Fibroblast of gingiva (primary cell): Measurements from ENCODE around the gene ART1.
"Not testable (repeated sequence)": the region's sequence is repeated elsewhere in the genome, so short reads cannot be mapped to it uniquely, and the experiment has no call there.

Source experiments
- DNase-seq: peaks from one replicate; pipeline ENCODE4 v3.0.0-alpha.2; 2011; ENCODE audit warnings: low read depth

The ART1 gene

GRCh38 chr11:3644817-3645235, at the start of gene ART1:
Gene ART1 (plus strand): TSS chr11:3645128. CDS start chr11:3659214, 14,086 bp downstream.
- no peak for DNase-seq

- not testable (repeated sequence) for DNase-seq
Observed at GRCh38 chr11:3597743-3598142, 47.2 kb upstream of the ART1 start.

DNA sequence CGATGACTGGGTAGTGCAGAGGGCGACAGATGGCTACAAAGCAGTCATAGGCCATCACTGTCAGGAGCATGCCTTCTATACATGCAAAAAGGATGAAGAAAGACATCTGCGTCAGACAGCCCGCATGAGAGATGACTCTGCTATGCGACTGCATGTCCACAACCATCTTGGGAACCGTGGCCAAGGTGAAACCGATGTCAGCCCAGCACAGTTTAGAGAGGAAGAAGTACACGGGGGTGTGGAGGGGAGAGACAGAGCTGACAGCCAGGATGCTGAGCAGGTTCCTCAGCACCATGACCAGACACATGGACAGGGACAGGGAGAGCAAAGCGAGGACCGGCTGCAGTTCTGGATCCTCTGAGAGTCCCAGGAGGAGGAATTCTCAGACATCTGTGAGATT, 44.7 kb upstream of the ART1 start:
- DNase-seq: not testable (repeated sequence)

DNA sequence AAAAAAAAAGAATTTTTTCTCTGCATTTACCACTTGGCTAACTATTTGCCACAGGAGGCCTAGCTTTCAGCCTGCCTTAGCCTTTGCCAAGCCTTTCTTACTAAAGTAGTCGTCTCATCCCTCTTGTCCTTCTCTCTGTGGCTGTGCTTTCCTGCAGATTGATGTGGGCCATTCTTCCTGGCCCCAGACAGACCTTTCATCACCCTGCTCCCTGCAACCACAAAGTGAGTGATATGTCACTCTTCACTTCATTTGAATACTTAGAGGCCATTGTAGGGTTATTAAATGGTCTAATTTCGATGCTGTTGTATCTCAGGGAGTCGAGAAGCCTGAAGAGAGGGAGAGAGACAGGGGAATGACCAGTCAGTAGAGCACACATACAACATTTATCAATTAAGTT, 40.8 kb upstream of the ART1 start:
- no peak for DNase-seq

GRCh38 chr11:3605283-3605662, 39.7 kb upstream of the ART1 start:
- no peak for DNase-seq

- no peak for DNase-seq
Observed at GRCh38 chr11:3605771-3606203, 39.1 kb upstream of the ART1 start.

DNA sequence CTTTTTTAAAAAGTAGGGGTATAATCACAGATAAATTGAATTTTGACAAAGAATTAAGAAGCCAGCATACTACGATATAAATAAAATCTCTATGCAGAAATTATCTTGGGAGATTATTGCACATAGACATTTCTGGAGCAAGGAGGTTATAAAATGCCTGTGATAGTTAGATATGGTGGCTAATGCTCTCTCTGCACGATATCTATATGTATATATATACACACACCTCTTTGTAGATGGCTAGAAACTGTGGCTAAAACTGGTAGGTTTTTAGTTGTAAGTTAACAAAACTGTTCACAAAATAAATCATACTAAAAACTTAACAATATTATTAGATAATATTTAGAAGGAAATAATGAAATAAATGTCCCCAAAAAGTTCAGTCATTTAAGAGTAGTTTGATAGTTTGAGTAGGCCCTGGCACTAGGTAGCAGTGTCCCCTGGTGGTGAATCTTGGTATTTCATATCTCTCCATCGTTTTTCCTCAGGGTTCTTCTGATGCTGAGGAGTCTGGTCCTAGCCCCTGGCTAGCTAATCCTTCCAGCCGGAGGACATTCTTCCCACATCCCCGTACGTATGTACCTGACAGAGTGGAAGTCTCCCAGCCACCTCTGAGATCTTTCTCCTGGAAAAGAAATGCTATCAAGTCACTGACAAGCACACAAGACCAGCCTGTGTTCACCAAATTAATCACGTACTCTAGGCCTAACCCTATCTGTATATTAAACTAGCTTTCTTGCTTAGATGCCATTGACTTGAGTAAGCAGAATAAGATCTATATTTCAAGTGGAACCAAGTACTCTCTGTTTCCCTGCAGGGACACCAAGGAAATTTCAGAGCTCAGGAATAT, 35.3 kb upstream of the ART1 start:
- DNase-seq: no peak

- no peak for DNase-seq
Observed at GRCh38 chr11:3610846-3611245, 34.1 kb upstream of the ART1 start.

GRCh38 chr11:3611976-3612678, 32.8 kb upstream of the ART1 start:
- DNase-seq: no peak

DNA sequence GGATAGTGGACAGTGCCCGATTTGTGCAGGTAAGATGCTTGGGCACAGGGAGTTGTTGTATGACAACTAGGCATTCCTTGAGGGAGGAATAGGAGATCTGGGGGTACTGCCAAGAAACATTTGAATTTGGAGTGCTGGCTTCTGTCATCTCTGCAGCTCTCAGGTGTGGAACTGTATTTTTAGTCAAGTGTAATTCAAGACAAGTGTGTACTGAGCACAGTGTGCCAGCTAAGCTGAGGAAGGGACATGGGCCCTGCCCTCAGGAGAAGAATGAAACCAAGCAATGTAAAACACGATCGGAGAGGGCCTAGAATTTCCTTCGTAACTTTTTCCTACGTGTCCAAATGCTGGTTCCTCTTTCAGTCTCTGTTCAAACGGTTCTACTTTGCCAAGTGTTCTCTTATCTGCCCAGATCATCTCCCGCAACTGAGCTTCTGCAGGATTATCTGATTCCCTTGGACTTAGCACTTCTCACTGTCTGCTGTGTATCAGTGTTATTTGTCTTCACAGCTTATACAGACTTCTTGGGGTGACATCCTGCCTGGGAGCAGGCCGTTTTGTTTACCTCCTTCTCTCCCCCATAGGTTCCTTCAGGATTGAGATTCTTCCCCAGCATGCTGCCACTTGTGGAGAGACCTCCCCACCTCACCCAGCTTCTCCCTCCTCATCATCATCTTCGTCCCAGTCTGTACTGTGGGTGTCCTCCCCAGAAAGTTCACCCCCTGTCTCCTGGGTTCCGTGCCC, 30.8 kb upstream of the ART1 start:
- no peak for DNase-seq

GRCh38 chr11:3614742-3615171, 30.2 kb upstream of the ART1 start:
- no peak for DNase-seq

DNA sequence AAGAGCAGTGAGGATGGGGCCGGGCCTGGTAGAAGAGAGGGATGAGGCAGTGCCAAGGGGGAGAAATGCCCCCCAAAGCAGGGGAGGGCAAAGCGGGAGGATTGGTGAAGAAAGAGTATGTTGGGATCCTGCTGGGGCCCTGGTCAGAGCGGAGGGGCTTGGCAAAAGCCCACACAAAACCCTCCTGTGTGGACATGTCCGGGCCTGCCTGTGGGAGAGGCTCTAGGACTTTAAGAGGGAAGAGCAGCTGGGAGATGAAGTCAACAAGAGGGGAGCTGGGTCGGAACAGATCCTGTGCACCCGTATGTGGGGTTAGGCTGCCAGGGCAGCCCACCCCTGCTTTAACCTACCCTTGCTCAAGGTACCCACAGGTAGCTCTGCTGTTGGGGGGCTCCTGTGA, 28.9 kb upstream of the ART1 start:
- DNase-seq: no peak

DNA sequence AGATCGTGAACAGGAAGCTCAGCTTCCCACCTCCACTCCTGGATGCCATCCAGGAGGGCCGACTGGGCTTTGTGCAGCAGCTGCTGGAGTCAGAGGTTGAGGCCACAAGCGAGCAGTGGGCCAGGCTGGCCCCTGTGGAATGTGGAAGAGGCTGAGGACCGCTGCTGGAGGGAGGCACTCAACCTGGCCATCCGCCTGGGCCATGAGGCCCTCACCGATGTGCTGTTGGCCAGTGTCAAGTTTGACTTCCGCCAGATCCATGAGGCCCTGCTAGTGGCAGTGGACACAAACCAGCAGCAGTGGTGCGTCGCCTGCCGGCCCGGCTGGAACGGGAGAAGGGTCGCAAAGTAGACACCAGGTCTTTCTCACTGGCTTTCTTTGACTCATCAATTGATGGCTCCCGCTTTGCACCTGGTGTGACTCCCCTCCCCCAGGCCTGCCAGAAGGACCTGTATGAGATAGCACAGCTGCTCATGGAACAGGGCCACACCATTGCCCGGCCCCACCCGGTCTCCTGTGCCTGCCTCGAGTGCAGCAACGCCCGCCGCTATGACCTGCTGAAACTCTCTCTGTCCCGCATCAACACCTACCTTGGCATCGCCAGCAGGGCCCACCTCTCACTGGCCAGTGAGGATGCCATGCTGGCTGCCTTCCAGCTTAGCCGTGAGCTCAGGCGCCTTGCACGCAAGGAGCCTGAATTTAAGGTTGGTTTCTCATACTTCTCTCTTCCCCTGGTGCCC, 28.0 kb upstream of the ART1 start:
- no peak for DNase-seq

- no peak for DNase-seq
Observed at GRCh38 chr11:3617990-3618389, 26.9 kb upstream of the ART1 start.

GRCh38 chr11:3622521-3622920, 22.4 kb upstream of the ART1 start:
- DNase-seq: no peak

- no peak for DNase-seq
Observed at GRCh38 chr11:3623121-3623520, 21.8 kb upstream of the ART1 start.

GRCh38 chr11:3623767-3624458, 21.0 kb upstream of the ART1 start:
- no peak for DNase-seq

DNA sequence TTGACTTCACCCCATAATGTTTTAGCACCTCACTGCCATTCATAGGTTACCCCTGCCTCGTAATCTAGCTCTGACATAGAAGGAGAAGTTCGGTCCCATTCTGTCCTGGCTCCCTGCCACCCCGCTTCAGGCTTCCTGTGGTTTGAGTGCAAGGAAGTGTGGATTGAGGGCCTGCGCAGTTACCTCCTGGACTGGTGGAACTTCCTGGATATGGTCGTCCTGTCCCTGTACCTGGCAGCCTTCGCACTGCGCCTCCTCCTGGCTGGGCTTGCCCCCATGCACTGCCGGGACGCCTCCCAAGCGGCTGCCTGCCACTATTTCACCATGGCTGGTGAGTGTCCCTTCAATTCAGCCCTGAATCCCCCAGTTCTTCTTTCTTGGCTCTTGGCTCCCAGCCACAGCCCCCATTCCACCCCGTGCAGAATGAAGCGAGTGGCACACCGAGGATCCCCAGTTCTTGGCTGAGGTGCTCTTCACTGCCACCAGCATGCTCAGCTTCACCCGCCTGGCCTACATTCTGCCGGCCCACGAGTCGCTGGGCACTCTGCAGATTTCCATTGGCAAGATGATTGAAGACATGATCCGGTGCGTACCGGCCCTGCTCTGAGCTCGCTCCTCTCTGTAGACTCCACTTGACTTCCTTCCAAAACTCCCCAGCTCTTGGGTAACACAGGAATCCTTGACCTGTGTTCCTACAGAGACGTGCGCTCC, 18.5 kb upstream of the ART1 start:
- DNase-seq: no peak

DNA sequence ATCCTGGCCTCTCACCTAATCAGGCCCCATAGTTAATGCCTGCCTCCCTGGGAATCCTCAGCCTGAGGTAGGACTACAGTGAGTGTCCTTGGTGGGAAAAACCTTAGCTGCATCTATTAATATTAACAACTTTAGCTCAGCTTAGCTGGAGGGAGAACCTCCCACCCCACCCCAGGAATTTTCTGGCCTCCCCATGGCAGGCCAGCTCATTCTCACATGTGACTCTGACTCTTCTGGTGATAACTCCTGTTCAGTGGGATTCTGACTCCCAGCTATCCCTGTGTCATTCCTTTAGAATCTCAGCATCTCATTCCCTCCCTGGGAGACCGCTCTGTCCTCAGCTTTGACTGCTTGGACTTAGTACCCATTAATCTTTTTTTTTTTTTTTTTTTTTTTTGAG, 17.6 kb upstream of the ART1 start:
- DNase-seq: no peak

DNA sequence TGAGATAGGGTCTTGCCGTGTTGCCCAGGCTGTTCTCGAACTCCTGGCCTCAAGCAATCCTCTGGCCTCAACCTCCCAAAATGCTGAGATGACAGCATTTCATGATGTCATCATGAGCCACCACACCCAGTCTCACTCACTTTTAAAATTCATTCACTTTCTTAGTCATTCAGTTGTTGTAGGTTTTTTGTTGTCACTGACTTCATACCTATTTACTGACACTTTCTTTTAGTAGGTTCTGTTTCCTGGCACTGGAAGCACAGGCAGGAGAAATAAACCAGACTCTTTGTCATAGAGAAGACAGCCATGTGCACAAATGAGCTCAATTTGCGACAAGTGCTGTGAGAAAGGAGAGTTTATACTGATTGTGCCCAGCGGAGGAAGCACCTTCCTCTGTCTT, 13.6 kb upstream of the ART1 start:
- no peak for DNase-seq
